ENCODE measurements around the gene TMPRSS5. TPM values are rescaled to one million over a fixed set of nuclear protein-coding genes. Genes with fewer than 3 reads are reported as not detected.

TMPRSS5 gene
- polyA plus RNA-seq, 1 donor (not counting 4 experiments of a cell fraction or from before 2014, with no cell fraction given): 0.04 TPM

GRCh38 chr11:113698515-113698914 lies 7.6 kb downstream of the TMPRSS5 start:
- no peak for FAIRE-seq
- Histone ChIP-seq H3K4me3 (ENCODE audit: control insufficient read depth in 2 of 3, extremely low read depth in 1 of 3, insufficient read depth in 2 of 3, low read depth in 1 of 3, low read length in 3 of 3) (no peak overlapping the region), H3K9me3 (ENCODE audit: control insufficient read depth, low read depth, low read length) (no peaks in the 10 kb centered on the region), H3K4me2 (ENCODE audit: control insufficient read depth, extremely low read depth, insufficient read depth, low read depth, low read length) (no peak overlapping the region), H3K27me3 (ENCODE audit: control insufficient read depth, extremely low read depth, insufficient read depth, low read length) (no peaks in the 10 kb centered on the region), H3K27ac (ENCODE audit: control insufficient read depth, insufficient read depth, low read length) (no peak overlapping the region), H3K79me2 (ENCODE audit: control insufficient read depth, insufficient read depth, low read length) (no peaks in the 10 kb centered on the region), H3K9me1 (ENCODE audit: control insufficient read depth, extremely low read depth, insufficient read depth, low read length) (no peaks in the 10 kb centered on the region), H2AFZ (ENCODE audit: control insufficient read depth, low read length) (no peak overlapping the region), H3K9ac (ENCODE audit: control insufficient read depth, extremely low read depth, insufficient read depth, low read length) (no peak overlapping the region), H3K36me3 (ENCODE audit: control insufficient read depth in 2 of 2, extremely low read depth in 1 of 2, insufficient read depth in 2 of 2, low read length in 2 of 2) (no peaks in the 10 kb centered on the region), H3K4me1 (ENCODE audit: control insufficient read depth, extremely low read depth, insufficient read depth, low read length) (no peaks in the 10 kb centered on the region), H4K20me1 (ENCODE audit: control insufficient read depth, extremely low read depth, insufficient read depth, low read length) (no peaks in the 10 kb centered on the region)
- dilution Hi-C loops (cut with MboI; ENCODE audit: extremely low pct_ligation_motif_present, low sequenced_read_pairs): no loop called here
- DNase-seq (ENCODE audit: low read depth, low spot score): no peak
- TF ChIP-seq EZH2 (IDR thresholded peaks at IDR 0.05; ENCODE audit: low read length) (no peak), CTCF (optimal IDR thresholded peaks at IDR 0.05 in 1 of 3, IDR thresholded peaks at IDR 0.05 in 1 of 3, conservative IDR thresholded peaks at IDR 0.05 in 1 of 3; ENCODE audit: extremely low read depth in 1 of 3, insufficient read depth in 2 of 3, low read length in 3 of 3) (no peak)

- Histone ChIP-seq H3K9ac (ENCODE audit: control insufficient read depth, extremely low read depth, insufficient read depth, low read length) (no peak overlapping the region), H3K4me2 (ENCODE audit: control insufficient read depth, extremely low read depth, insufficient read depth, low read depth, low read length) (no peak overlapping the region), H3K4me1 (ENCODE audit: control insufficient read depth, extremely low read depth, insufficient read depth, low read length) (no peaks in the 10 kb centered on the region), H3K4me3 (ENCODE audit: control insufficient read depth in 2 of 3, extremely low read depth in 1 of 3, insufficient read depth in 2 of 3, low read depth in 1 of 3, low read length in 3 of 3) (no peak overlapping the region), H3K9me3 (ENCODE audit: control insufficient read depth, low read depth, low read length) (no peaks in the 10 kb centered on the region), H3K36me3 (ENCODE audit: control insufficient read depth in 2 of 2, extremely low read depth in 1 of 2, insufficient read depth in 2 of 2, low read length in 2 of 2) (no peaks in the 10 kb centered on the region), H3K79me2 (ENCODE audit: control insufficient read depth, insufficient read depth, low read length) (no peaks in the 10 kb centered on the region), H3K27ac (ENCODE audit: control insufficient read depth, insufficient read depth, low read length) (no peak overlapping the region), H2AFZ (ENCODE audit: control insufficient read depth, low read length) (no peak overlapping the region), H3K27me3 (ENCODE audit: control insufficient read depth, extremely low read depth, insufficient read depth, low read length) (no peaks in the 10 kb centered on the region), H3K9me1 (ENCODE audit: control insufficient read depth, extremely low read depth, insufficient read depth, low read length) (no peaks in the 10 kb centered on the region), H4K20me1 (ENCODE audit: control insufficient read depth, extremely low read depth, insufficient read depth, low read length) (no peaks in the 10 kb centered on the region)
- FAIRE-seq: no peak
- no peak for DNase-seq (ENCODE audit: low read depth, low spot score)
- TF ChIP-seq CTCF (optimal IDR thresholded peaks at IDR 0.05 in 1 of 3, IDR thresholded peaks at IDR 0.05 in 1 of 3, conservative IDR thresholded peaks at IDR 0.05 in 1 of 3; ENCODE audit: extremely low read depth in 1 of 3, insufficient read depth in 2 of 3, low read length in 3 of 3): no peak
- dilution Hi-C loops (cut with MboI; ENCODE audit: extremely low pct_ligation_motif_present, low sequenced_read_pairs): no loop called here
Observed at GRCh38 chr11:113697756-113698407, 8.2 kb downstream of the TMPRSS5 start.

Measured in keratinocyte (primary cell).